Renal cortex interstitium (tissue), 11 donors: ENCODE measurements around the gene PTPRE. TPM values are rescaled to one million over a fixed set of nuclear protein-coding genes. Genes with fewer than 3 reads are reported as not detected.

Experiments
- DNase-seq, 11 donors: peaks; one replicate each; pipeline ENCODE4 v3.0.0-alpha.2; 2013; ENCODE audit warnings: low read depth in 9 of 11, low spot score in 4 of 11; ENCODE audit errors: extremely low read depth in 1 of 11
- polyA plus RNA-seq, 3 donors: library from polyadenylated mRNA; unstranded; fragments of 120-200 nt; gene quantifications; one replicate each; pipeline ENCODE4 v1.2.1, GENCODE V29; 2013; ENCODE audit not compliant: insufficient read length in 3 of 3

Gene PTPRE
- polyA plus RNA-seq, 3 donors: 5.6 to 7.8 (median 5.7) TPM

GRCh38 chr10:128070721-128071416, 164.0 kb downstream of the PTPRE start:
- no peak for DNase-seq

DNA sequence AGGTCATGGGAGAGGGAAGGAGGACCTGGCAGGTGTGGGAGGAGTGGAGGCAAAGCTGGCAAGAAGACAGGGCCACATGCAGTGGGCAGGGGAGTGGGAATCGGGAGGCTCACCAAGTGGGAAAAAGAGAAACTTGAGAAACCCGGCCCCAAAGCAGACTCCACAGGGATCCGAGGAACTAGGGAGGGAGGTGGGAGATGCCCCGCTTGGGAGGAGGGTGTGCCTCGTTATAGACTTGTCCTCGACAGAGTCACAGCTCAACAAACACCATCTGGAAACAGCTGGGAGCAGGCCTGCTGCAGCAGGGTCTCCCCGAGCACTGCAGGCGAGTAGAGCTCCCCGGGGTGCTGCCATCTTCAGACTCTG, 164.5 kb downstream of the PTPRE start:
- DNase-seq: no peak

GRCh38 chr10:128072046-128072445, 165.1 kb downstream of the PTPRE start:
- no peak for DNase-seq

DNA sequence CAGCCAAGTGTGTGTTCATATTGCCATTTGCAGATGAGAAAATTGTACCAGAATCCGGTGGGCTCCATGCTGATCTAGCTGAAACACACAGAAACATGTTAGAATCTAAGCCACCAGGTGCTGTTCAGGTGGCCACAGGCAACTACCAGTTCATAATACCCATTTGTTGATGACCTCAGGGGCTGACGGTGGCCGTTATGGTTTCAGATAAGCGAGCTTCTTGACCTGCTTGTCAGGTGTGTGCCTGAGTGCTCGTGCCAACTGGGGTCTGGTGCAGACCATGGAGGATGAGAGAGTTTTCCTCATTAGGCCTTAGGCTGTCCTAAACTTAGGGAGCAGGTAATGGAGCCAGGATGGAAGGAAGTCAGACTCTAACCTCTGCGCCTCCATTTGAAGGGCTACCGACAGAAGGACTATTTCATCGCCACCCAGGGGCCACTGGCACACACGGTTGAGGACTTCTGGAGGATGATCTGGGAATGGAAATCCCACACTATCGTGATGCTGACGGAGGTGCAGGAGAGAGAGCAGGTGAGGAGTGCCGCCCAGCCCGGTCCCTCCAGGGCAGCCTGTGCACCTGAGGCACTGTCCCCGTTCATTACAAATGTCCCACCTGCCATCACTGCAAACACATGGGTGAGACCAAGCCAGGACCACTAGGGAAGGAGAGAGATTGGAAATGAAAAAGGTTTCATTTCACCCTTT, 166.2 kb downstream of the PTPRE start:
- no peak for DNase-seq

DNA sequence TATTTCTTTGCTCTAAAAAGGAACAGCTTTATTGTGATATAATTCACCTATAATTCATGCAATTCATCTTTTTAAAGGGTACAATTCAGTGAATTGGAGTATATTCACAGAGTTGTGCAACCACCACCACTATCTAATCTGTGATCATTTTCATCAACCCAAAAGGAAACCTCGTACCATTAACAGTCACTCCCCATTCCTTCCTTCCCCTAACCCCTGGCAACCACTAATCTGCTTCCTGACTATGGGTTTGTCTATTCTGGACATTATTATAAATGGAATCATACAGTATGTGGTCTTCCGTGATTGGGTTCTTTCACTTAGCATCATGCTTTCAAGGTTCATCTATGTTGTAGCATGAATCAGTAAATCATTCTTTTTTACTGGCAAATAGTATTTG, 167.0 kb downstream of the PTPRE start:
- no peak for DNase-seq

DNA sequence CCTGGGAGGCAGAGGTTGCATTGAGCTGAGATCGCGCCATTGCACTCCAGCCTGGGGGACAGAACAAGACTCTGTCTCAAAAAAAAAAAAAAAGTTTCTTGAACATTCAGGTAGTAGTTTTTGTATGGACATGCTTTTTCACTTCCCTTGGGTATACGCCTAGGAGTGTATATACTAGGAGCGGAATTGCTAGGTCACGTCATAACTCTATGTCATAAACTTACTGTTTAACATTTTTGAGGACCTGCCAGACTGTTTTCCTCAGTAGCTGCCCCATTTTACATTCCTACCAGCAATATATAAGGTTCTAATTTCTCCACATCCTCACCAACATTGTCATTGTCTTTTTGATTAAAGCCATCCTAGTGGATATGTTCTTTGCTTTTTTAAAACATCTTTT, 167.7 kb downstream of the PTPRE start:
- no peak for DNase-seq

DNA sequence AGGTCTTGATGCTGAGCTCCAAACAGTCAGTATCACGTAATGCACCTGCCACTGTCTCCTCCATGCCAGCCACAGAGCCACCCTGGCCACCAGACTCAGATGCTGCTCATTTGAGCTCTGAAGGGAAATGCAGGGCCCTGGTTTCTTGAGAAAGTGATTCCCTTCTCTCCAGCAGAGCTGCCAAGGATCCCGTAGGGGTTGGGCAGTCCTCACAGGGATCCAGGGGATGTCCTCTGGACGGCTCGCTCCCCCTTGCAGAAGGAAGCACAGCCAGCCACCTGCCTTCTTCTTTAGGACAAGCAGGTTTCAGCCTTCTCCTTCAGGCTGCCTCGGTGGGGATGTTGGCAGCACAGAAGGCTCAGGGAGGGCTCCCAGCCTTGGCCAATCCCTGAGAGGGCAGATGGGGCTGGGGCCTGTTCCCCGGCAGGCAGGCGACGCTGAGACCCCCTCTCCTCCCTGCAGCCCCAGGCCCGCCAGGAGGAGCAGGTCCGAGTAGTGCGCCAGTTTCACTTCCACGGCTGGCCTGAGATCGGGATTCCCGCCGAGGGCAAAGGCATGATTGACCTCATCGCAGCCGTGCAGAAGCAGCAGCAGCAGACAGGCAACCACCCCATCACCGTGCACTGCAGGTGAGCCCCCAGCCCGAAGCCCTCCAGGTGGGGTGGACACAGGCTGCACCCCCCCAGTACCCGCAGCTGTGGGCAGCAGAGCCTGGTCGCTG, 170.4 kb downstream of the PTPRE start:
- no peak for DNase-seq

GRCh38 chr10:128078136-128078969, 171.4 kb downstream of the PTPRE start:
- DNase-seq: no peak

- no peak for DNase-seq
Measured at GRCh38 chr10:128080231-128080630, 173.3 kb downstream of the PTPRE start.

GRCh38 chr10:128080641-128081040, 173.7 kb downstream of the PTPRE start:
- no peak for DNase-seq

DNA sequence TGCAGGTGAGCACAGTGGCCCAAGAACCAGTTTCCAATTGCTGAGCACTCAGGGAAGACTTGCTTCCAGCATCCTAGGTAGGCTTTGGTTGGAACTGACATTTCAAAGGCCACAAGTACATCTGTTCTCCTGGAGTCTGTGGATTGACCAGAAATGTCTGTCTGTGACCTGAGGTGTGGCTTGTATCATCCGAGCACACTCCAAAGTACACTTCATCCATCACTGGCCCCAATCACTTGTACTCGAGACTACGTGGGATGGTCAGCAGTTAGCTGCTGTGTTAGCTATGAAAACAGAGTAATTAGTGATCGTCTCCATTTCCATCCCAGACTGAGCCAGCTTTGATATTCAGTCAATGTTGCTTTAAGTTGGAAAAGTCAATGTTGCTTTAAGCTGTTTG, 174.3 kb downstream of the PTPRE start:
- no peak for DNase-seq

DNA sequence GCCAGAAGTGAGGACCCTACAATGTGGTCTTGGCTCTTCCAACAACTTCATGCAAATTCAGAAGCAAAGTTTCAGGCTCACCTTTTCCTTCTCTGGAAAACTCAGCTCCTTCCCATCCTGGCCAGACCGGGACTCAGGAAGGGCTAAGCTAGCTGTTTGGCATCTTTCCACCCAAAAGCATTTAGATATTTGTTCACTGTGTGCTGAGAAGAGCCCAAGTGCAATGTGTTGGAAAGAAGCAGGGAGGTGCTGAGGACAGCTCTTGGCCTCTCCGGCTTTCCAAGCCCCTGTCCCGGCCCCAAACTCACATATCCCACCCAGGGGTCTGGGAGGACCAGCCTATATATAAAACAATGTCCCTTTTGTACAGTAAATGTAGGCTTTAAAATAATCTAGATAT, 174.8 kb downstream of the PTPRE start:
- DNase-seq: no peak

- DNase-seq: no peak
Measured at GRCh38 chr10:128083191-128083895, 176.4 kb downstream of the PTPRE start.

DNA sequence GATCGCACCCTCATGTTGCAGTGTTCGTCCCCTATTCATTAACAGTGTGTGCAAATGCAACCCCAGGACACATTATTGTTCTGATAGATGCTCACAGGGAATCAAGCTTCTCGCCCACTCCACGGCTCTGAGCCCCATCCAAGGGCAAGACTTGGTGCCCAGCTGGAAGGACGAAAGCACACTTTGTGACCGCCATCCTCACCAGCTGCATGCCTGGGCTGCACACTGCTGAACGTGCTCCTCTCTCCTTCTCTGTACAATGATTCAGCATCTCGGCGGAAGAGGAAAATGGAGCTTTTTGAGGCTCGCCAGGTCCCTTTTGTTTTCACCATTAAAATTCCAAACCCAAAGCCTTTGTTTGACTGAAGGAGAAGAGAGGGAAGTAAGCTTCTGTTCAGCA, 177.5 kb downstream of the PTPRE start:
- DNase-seq: no peak

DNA sequence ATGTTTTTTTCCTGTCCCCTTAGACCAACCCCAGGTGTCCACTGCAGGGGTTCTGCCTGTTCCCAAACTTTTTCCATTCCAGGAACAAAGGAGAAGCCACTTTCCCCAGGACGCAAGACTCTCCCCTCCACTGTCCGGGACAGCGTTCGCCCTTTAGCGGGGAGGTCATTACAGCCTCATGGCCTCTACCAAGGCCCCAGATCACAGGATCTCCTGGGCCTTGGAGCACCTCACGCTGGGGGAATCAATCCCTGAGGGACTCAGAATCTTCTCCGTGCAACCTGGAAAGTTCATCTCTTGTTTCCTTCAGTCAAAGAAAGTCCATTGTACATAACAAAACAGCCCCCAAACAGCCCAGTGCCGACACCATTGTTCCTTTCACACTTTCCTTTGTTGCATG, 178.1 kb downstream of the PTPRE start:
- no peak for DNase-seq

GRCh38 chr10:128086003-128086863, 179.3 kb downstream of the PTPRE start:
- no peak for DNase-seq

DNA sequence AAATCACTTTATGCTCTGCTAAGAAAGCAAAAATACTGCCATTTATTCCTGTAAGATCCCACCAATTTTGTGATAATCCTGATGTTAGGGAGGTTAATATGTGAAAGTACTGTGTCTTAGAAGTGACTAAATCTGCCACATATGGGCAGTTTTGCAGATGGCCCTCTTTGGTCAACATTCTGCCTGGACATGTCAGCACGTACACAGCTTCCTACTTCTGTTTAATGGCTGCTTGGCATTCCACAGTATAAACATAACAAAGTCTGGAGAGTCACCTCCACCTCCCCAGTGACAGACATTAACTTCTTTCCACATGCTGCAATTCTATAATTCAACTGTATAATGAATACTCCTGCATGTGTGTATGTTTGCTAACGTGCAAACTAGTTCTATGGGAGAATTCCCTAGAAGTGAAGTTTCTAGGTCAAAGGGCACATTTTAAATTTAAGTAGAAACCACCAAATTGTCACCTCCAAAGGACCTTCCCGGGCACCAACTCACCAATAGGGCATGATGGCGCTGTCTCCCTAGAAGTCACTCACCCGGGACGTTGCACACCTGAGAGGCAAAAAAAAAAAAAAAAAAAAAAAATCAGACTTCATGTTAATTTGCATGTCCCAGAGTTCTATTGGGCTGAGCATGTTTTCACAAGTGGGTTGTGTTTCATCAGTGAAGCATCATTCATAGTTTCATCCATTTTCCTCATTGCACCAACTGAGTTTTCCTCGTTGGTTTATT, 180.4 kb downstream of the PTPRE start:
- no peak for DNase-seq
